ENCODE data around the gene PRKG1.

DNA sequence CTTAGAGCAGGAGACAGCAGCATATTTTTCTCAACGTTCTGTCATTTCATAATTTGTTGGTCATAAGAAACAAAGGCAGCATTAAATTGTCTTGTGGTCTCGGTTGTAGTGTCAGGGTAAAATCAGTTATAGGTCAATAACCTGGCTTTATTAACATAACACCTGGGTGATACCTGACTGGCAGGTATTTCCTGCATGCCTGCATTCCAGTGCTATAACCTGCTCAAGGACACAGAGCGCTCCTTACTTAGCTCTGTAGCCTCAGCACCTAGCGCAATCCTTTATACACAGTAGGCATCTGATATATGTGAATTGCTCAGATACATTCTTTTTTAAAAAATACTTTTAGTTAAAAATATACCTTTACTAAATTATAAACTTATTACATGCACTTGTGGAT lies 38.9 kb upstream of the PRKG1 start:
- TF ChIP-seq HDAC6 (IDR thresholded peaks at IDR 0.05; ENCODE audit: low read depth, low read length): no peak
- no peak for TF ChIP-seq POLR2A (IDR thresholded peaks at IDR 0.05; ENCODE audit: control extremely low read depth in 1 of 2, low read depth in 2 of 2, low read length in 2 of 2)
- TF ChIP-seq, protein P1, sequence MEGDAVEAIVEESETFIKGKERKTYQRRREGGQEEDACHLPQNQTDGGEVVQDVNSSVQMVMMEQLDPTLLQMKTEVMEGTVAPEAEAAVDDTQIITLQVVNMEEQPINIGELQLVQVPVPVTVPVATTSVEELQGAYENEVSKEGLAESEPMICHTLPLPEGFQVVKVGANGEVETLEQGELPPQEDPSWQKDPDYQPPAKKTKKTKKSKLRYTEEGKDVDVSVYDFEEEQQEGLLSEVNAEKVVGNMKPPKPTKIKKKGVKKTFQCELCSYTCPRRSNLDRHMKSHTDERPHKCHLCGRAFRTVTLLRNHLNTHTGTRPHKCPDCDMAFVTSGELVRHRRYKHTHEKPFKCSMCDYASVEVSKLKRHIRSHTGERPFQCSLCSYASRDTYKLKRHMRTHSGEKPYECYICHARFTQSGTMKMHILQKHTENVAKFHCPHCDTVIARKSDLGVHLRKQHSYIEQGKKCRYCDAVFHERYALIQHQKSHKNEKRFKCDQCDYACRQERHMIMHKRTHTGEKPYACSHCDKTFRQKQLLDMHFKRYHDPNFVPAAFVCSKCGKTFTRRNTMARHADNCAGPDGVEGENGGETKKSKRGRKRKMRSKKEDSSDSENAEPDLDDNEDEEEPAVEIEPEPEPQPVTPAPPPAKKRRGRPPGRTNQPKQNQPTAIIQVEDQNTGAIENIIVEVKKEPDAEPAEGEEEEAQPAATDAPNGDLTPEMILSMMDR (IDR thresholded peaks at IDR 0.05; ENCODE audit: control extremely low read depth in 1 of 3, insufficient read depth in 1 of 3, low read depth in 1 of 3, low read length in 3 of 3): no peak
- TF ChIP-seq, protein P2, sequence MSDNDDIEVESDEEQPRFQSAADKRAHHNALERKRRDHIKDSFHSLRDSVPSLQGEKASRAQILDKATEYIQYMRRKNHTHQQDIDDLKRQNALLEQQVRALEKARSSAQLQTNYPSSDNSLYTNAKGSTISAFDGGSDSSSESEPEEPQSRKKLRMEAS (IDR thresholded peaks at IDR 0.05): no peak
- TF ChIP-seq RAD21 (IDR thresholded peaks at IDR 0.05 in 1 of 2, conservative IDR thresholded peaks at IDR 0.05 in 1 of 2; ENCODE audit: low read depth in 2 of 2, low read length in 2 of 2): no peak
- TF ChIP-seq KDM5A (IDR thresholded peaks at IDR 0.05; ENCODE audit: low read length): no peak
- peak; percentile 84 for TF ChIP-seq TEAD4 (IDR thresholded peaks at IDR 0.05; ENCODE audit: low read depth, low read length)
- TF ChIP-seq BACH1 (IDR thresholded peaks at IDR 0.05; ENCODE audit: low read length): no peak

Measured in H1 (cell line).